ENCODE data around the gene SERTAD3. TPM values are rescaled to one million over a fixed set of nuclear protein-coding genes. Genes with fewer than 3 reads are reported as not detected.

SERTAD3 gene
- total RNA-seq, 4 donors from 2014 or later, result 1.0 to 81.5 (median 44.7) TPM

DNA sequence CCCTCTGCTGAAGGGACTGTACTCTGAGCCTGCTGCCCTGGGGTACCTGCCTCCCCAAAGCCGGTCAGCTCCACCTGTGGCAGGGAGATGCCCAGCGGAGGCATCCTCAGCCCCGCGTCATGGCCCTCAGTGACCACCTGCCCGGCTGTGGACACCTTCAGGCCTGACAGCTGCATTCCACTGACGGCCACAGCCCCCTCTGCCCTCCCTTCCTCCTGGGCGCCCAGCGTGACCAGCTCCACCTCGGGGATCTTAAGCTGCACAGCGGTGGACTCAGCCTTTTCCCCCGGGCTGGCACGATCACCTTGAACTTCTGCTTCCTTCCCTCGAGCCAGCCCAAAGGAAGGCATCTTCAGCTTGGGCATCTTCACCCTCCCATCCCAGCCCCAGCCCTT lies 49.3 kb downstream of the SERTAD3 start:
- intact Hi-C loops (cut with DNase I; ENCODE audit: low total_unique reads), result no loop called here
- H3K9me3 ChIP-seq, result no peaks in the 10 kb centered on the region
- TF ChIP-seq, protein P1, sequence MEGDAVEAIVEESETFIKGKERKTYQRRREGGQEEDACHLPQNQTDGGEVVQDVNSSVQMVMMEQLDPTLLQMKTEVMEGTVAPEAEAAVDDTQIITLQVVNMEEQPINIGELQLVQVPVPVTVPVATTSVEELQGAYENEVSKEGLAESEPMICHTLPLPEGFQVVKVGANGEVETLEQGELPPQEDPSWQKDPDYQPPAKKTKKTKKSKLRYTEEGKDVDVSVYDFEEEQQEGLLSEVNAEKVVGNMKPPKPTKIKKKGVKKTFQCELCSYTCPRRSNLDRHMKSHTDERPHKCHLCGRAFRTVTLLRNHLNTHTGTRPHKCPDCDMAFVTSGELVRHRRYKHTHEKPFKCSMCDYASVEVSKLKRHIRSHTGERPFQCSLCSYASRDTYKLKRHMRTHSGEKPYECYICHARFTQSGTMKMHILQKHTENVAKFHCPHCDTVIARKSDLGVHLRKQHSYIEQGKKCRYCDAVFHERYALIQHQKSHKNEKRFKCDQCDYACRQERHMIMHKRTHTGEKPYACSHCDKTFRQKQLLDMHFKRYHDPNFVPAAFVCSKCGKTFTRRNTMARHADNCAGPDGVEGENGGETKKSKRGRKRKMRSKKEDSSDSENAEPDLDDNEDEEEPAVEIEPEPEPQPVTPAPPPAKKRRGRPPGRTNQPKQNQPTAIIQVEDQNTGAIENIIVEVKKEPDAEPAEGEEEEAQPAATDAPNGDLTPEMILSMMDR (IDR thresholded peaks at IDR 0.05), result no peak
- TF ChIP-seq POLR2A (IDR thresholded peaks at IDR 0.05), result no peak

DNA sequence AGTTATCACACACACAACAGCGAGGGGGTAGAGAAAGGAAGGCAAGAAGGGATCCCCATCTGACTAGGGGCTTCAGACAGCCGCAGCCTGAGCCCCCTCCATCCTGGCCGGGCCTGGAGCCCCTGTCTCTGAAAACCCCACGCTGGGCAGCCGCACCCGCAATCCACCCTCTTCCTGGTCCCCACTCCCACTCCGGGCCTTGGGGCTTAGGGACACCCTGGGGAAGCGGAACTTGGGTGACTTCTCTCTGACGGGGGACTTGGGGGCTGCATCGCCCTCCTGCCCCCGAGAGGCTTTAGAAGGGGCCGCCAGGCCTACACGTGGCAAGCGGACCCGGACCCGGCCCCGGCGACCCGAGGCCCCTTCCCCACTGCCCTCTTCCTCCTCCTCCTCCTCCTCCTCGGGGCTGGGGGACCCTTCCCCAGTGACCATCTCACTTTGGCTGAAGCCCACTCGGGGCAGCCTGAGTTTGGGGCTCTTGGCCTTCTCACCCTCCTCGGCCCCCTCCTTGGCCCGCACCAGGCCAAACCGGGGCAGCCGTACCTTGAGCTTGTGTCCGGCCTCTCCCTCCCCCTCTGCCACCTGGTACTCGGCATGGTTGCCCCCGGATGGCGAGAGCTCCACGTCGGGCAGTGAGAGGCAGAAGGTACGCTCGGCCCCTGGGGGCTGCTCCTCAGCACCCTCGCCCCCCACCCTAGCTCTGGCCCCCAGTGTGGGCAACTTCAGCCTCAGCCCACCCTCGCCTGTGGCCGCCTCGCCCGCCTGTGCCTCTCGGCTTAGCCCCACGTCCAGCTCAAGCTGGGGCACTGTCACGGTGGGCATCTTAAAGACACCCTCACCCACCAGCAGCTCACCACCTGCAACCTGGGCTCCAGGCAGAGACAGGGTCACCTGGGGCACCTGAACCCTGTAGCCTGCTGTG lies 50.0 kb downstream of the SERTAD3 start:
- Histone ChIP-seq H3K4me1 (no peaks in the 10 kb centered on the region), H3K9me3 (no peaks in the 10 kb centered on the region), H3K4me3 (no peak overlapping the region), H3K36me3 (no peaks in the 10 kb centered on the region), H3K27ac (no peak overlapping the region), H3K27me3 (no peaks in the 10 kb centered on the region)
- TF ChIP-seq, protein P1 (IDR thresholded peaks at IDR 0.05), result no peak
- intact Hi-C loops (cut with DNase I; ENCODE audit: low total_unique reads), result no loop called here
- DNase-seq, result no peak

More for the DNA sequence above, 49.3 kb downstream of the SERTAD3 start:
- Histone ChIP-seq H3K4me3 (no peak overlapping the region), H3K4me1 (no peaks in the 10 kb centered on the region), H3K36me3 (no peaks in the 10 kb centered on the region), H3K27me3 (no peaks in the 10 kb centered on the region), H3K27ac (no peak overlapping the region)
- DNase-seq, result no peak

GRCh38 chr19:40392894-40393517 lies 51.1 kb downstream of the SERTAD3 start:
- Histone ChIP-seq H3K27ac (no peak overlapping the region), H3K27me3 (no peaks in the 10 kb centered on the region), H3K4me3 (no peak overlapping the region), H3K36me3 (no peaks in the 10 kb centered on the region), H3K4me1 (no peaks in the 10 kb centered on the region), H3K9me3 (no peaks in the 10 kb centered on the region)
- DNase-seq, result no peak
- intact Hi-C loops (cut with DNase I; ENCODE audit: low total_unique reads), result no loop called here
- TF ChIP-seq POLR2A (IDR thresholded peaks at IDR 0.05), result no peak
- TF ChIP-seq, protein P1 (IDR thresholded peaks at IDR 0.05), result no peak

DNA sequence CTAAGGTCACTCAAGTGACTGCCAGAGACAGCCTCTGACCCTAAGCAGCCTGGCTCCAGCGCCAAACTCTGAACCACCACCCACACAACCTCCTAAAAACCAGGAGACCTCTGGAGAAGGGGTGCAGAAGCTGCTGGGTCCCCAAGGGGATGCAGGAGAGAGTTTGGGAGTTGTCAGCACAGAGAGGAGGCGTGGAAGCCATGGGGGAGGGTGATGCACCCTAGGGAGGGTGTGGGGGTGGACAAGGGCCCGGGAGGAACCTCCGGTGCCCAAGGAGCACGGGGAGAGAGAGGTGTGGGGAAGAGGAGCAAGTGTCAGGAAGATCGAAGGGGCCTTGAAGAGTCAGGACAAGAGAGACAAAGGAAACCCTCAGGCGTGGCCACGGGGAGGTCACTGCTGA lies 52.0 kb downstream of the SERTAD3 start:
- Histone ChIP-seq H3K36me3 (no peaks in the 10 kb centered on the region), H3K9me3 (no peaks in the 10 kb centered on the region), H3K27me3 (no peaks in the 10 kb centered on the region), H3K27ac (no peak overlapping the region), H3K4me3 (no peak overlapping the region), H3K4me1 (no peaks in the 10 kb centered on the region)
- intact Hi-C loops (cut with DNase I; ENCODE audit: low total_unique reads), result no loop called here
- no peak for TF ChIP-seq POLR2A (IDR thresholded peaks at IDR 0.05)
- TF ChIP-seq, protein P1 (IDR thresholded peaks at IDR 0.05), result no peak
- DNase-seq, result no peak

Small RNA genes lying within 50 kb of the gene (small RNA-seq; reads per million reads assigned to genes)
- gene RF00017, result not detected

Other genes with a start within 250 kb of the SERTAD3 start
- gene TTC9B, start 226.0 kb downstream of the SERTAD3 start, total RNA-seq, result not detected
- gene CCNP, start 217.6 kb downstream of the SERTAD3 start, total RNA-seq, result under 1 TPM in 2 of 4 donors, not detected in 2; 0.21 to 0.61 TPM
- 100 to 1,000 TPM in 2 of 4 donors, 10 to 100 TPM in 2; 32.6 to 177 (median 95.2) TPM for gene AKT2, start 159.0 kb downstream of the SERTAD3 start, total RNA-seq
- gene C19orf47, start 95.9 kb downstream of the SERTAD3 start, total RNA-seq, result 10 to 100 TPM in 2 of 4 donors, 1 to 10 TPM in 2; 7.1 to 21.2 (median 13.3) TPM
- 100 to 1,000 TPM; 108 to 372 (median 158) TPM for gene PLD3, start 95.6 kb downstream of the SERTAD3 start, total RNA-seq
- gene HIPK4, start 54.2 kb downstream of the SERTAD3 start, total RNA-seq, result under 1 TPM in 2 of 4 donors, not detected in 2; 0.40 to 0.48 TPM
- gene PRX, start 31.0 kb downstream of the SERTAD3 start, total RNA-seq, result 1 to 10 TPM; 3.3 to 7.5 (median 4.8) TPM
- gene SERTAD1, start 18.3 kb downstream of the SERTAD3 start, total RNA-seq, result 10 to 100 TPM in 3 of 4 donors, 1 to 10 TPM in 1; 3.1 to 18.4 (median 15.8) TPM
- 100 to 1,000 TPM in 2 of 4 donors, 10 to 100 TPM in 2; 51.5 to 206 (median 115) TPM for gene BLVRB, start 21.4 kb upstream of the SERTAD3 start, total RNA-seq
- 1 to 10 TPM in 3 of 4 donors, not detected in 1; 3.1 to 7.0 (median 5.3) TPM for gene SPTBN4, start 22.7 kb upstream of the SERTAD3 start, total RNA-seq
- 10 to 100 TPM; 15.1 to 57.4 (median 21.9) TPM for gene SHKBP1, start 132.5 kb upstream of the SERTAD3 start, total RNA-seq
- 1,000 to 10,000 TPM in 1 of 4 donors, 100 to 1,000 TPM in 3; 163 to 1,000 (median 501) TPM for gene LTBP4, start 157.0 kb upstream of the SERTAD3 start, total RNA-seq
- gene NUMBL, start 246.3 kb upstream of the SERTAD3 start, total RNA-seq, result 10 to 100 TPM; 18.8 to 90.5 (median 44.3) TPM